Kidney epithelial cell (primary cell): ENCODE data around the gene IQGAP1. TPM values are rescaled to one million over a fixed set of nuclear protein-coding genes. Genes with fewer than 3 reads are reported as not detected.

Experiments used
- DNase-seq: peaks from one replicate; pipeline ENCODE4 v3.0.0-alpha.2; 2010; ENCODE audit warnings: low read depth
- H3K27me3 ChIP-seq: 2 replicates; pipeline ENCODE4 v1.6.0; 2011; ENCODE audit warnings: low read length; ENCODE audit not compliant: control insufficient read depth, insufficient read depth
- H3K36me3 ChIP-seq: 2 replicates; pipeline ENCODE4 v1.5.1; 2011; ENCODE audit warnings: low read length; ENCODE audit not compliant: control insufficient read depth, insufficient read depth
- H3K4me3 ChIP-seq: 2 replicates; pipeline ENCODE4 v1.5.1; 2011; ENCODE audit warnings: low read depth, mild to moderate bottlenecking, control low read depth, low read length
- total RNA-seq: library from RNA; depleted of rRNA; stranded (reverse); fragments of >200 nt; gene quantifications from 2 replicates; pipeline ENCODE4 v1.2.3, GENCODE V29; 2015
- TF ChIP-seq, protein P1 (sequence below): IDR thresholded peaks from 2 replicates; pipeline ENCODE4 v1.5.1; 2011; ENCODE audit warnings: mild to moderate bottlenecking, moderate library complexity, low read length, control low read depth, inconsistent platforms; ENCODE audit not compliant: insufficient read depth, poor library complexity, severe bottlenecking

IQGAP1 gene
- total RNA-seq, 1 donor from 2014 or later: 197 TPM

DNA sequence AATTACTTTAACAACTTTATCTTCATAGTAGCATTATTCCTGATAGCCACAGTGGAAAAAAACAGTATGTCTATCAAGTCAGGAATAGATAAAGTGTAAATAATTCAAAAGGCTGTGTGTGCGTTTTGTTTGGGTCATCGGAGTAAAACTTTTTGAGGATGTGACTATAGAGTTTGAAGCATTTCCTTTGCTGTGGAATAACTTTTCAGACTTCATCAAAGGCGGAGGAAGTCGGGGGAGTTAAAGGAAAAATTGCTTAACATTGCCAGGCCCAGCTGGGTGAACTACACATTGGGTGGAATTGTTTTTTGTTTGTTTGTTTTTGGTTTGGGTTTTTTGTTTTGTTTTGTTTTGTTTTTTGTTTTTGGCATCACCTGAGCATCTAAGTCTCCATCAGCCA, 71.3 kb downstream of the IQGAP1 start:
- no peaks in the 10 kb centered on the region for H3K36me3 ChIP-seq
- no peak for DNase-seq
- TF ChIP-seq, protein P1, sequence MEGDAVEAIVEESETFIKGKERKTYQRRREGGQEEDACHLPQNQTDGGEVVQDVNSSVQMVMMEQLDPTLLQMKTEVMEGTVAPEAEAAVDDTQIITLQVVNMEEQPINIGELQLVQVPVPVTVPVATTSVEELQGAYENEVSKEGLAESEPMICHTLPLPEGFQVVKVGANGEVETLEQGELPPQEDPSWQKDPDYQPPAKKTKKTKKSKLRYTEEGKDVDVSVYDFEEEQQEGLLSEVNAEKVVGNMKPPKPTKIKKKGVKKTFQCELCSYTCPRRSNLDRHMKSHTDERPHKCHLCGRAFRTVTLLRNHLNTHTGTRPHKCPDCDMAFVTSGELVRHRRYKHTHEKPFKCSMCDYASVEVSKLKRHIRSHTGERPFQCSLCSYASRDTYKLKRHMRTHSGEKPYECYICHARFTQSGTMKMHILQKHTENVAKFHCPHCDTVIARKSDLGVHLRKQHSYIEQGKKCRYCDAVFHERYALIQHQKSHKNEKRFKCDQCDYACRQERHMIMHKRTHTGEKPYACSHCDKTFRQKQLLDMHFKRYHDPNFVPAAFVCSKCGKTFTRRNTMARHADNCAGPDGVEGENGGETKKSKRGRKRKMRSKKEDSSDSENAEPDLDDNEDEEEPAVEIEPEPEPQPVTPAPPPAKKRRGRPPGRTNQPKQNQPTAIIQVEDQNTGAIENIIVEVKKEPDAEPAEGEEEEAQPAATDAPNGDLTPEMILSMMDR: no peak

DNA sequence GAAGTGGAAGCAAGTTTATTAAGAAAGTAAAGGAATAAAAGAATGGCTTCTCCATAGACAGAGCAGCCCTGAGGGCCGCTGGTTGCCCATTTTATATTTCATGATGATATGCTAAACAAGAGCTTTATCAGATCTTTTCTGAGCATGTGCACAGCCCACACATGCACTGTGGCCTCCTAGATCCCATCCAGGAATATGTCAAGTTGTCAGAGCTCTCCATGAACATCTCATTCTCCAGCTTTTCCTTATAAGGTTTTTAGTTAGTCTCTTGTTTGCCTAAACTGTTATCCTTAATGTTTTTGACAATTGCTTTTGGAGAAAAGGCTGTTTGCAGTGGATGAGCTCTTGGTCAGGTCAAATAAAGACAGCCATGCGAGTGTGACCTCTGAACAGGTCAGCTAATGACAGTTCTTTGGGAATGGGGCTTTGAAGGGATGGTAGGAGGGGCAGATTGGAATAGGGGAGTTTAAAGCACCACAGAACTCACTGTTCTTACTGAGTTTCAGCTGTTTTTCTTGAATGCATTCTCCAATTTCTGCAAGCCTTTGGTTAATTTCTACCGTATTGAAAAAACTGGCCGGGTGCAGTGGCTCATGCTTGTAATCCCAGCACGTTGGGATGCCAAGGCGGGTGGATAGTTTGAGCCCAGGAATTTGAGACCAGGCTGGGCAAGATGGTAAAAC, 72.2 kb downstream of the IQGAP1 start:
- Histone ChIP-seq H3K36me3 (no peaks in the 10 kb centered on the region), H3K27me3 (no peaks in the 10 kb centered on the region), H3K4me3 (no peak overlapping the region)
- TF ChIP-seq, protein P1: no peak
- DNase-seq: no peak

More for the DNA sequence above, 71.3 kb downstream of the IQGAP1 start:
- Histone ChIP-seq H3K4me3 (no peak overlapping the region), H3K27me3 (no peaks in the 10 kb centered on the region)

DNA sequence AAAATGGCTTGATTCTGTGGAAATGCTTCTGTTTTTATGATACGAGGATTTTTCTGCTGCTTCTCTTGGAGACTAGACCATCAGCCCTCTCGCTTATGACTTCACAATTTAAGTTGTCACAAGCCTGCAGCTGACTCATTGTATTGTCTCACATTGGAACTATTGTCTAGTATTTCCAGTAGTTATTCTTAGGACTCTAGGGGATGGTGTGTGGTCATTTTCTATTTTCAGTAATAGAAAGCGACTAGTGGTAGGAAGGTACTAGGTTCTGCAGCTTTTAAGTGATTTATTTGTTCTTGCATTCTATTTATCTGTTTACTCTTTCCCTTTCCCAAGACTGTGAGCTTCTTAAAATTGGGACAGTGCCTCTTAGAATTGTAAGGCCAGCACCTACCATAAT, 75.3 kb downstream of the IQGAP1 start:
- H3K4me3 ChIP-seq: no peak overlapping the region
- peak; percentile 56 for DNase-seq
- TF ChIP-seq, protein P1: no peak

DNA sequence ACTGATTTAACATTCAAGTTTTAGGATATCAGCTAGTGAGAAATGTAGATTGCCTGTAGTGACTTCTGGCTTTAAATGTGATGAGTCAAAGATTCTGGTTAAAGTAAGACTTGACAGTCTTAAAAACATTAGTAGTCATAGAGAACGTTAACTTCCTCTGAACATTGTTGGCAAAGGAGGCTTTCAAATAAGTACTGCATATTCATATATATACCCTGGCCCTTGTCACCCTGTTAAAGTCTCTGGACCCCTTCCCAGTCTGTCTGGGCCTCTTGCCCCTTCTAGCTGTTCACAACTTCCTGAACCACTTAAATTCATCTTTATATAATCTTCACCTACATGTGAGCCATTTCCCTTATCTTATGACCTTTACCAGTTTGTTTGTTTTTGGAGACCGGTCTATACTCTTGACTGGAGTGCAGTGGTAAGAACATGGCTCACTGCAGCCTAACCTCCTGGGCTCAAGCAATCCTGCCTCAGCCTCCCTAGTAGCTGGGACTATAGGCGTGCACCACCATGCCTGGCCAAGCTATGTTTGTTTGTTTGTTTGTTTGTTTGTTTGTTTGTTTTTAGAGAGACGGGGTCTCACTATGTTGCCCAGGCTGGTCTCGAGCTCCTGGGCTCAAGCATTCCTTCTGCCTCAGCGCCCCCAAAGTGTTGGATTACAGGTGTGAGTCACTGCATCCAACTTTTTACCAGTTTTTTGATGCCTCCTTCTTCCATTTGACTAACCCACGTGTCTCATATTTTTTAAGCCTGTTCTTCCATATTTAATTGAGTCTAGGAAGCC, 77.3 kb downstream of the IQGAP1 start:
- DNase-seq: no peak
- no peak overlapping the region for H3K4me3 ChIP-seq
- H3K27me3 ChIP-seq: no peaks in the 10 kb centered on the region
- TF ChIP-seq, protein P1: no peak
- H3K36me3 ChIP-seq: no peaks in the 10 kb centered on the region

More for the DNA sequence above, 75.3 kb downstream of the IQGAP1 start:
- Histone ChIP-seq H3K36me3 (no peaks in the 10 kb centered on the region), H3K27me3 (no peaks in the 10 kb centered on the region)

DNA sequence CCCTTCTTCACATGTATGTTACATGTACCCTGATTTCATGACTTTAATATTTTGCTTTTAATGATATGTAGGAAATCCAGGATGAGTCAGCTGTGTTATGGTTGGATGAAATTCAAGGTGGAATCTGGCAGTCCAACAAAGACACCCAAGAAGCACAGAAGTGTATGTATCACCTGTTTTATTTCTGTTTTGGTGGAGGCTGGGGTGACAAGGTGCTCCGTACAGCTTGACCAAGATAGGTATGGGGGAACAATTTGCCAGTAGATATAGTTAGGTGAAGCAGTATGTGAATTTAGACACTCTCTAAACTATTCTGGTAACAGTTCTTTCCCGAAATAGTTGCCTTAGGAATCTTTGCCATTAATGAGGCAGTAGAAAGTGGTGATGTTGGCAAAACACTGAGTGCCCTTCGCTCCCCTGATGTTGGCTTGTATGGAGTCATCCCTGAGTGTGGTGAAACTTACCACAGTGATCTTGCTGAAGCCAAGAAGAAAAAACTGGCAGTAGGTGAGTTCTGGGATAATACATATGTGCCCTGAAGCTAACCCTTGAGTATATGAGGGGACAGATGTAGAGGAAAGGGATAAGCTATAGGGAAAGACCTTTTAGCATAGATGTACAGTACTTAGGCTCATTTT, 78.0 kb downstream of the IQGAP1 start:
- TF ChIP-seq, protein P1: no peak
- no peak for DNase-seq
- Histone ChIP-seq H3K36me3 (no peaks in the 10 kb centered on the region), H3K27me3 (no peaks in the 10 kb centered on the region), H3K4me3 (no peak overlapping the region)
